AG04449 (cell line): Measurements from ENCODE around the gene CD79B.

ENCODE experiments used
- CTCF ChIA-PET: fragments of 350-600 bp; formaldehyde crosslinking; extraction: SDS; loops from one replicate; lab custom pipeline; 2021; ENCODE audit warnings: antibody characterized with exemption; lab: Yijun Ruan, JAX
- POLR2A ChIA-PET: fragments of 400-600, 350-600 bp; formaldehyde crosslinking; extraction: SDS; loops from one replicate; lab custom pipeline; 2020; ENCODE audit warnings: antibody characterized with exemption, inconsistent platforms; lab: Yijun Ruan, JAX
- DNase-seq: peaks from one replicate; pipeline ENCODE4 v3.0.0-alpha.2; 2010; ENCODE audit warnings: low read depth, low spot score
- H3K4me3 ChIP-seq: 2 replicates; pipeline ENCODE4 v1.5.1; 2011; ENCODE audit warnings: low read depth, mild to moderate bottlenecking, control low read depth, low read length
- CTCF ChIP-seq: IDR thresholded peaks from one replicate; pipeline ENCODE4 v1.5.1; 2011; ENCODE audit warnings: mild to moderate bottlenecking, moderate library complexity, low read length, control low read depth, inconsistent platforms; ENCODE audit not compliant: insufficient read depth; ENCODE audit errors: missing control alignments

Gene CD79B

DNA sequence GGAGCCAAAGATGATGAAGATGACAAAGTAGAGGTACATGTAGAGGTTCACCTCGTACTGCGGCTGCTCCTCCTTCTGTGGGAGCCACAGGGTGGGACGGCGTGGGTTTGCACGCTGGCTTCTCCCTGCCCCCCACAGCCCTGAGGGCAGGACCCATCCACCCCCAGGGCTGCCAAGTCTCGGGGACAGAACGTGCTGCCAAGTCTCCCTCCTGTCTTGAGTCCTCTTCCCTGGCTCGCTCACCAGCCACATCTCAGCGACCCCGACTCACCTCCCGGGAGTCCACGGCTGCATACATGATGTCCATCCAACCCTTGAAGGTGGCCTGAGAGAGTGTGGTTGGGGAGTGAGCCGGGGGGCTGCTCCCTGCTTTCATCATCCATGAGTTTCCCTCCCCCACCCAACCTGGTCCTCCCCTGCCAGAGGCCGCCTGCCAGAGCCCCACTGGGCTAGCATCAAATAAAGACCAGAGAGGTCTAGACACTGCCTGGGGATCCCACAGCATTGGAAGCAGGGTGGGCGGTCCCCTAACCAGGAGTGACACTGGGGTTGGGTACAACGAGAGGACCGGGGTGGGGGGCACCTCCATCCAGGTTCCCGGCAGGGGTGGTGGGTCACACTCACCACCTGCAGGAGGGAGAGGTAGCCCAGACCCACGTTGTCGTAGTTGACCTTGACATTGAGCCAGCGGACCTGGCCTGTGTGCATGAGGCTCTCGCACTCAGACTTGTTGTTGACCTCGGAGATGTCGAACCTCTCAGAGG lies 12.8 kb upstream of the CD79B start:
- TF ChIP-seq CTCF: no peak
- no peak for DNase-seq
- POLR2A ChIA-PET: no interaction called here
- CTCF ChIA-PET: interaction anchor here (1.7 to 3.0 kb wide), 5 partner anchors 12 to 189 kb away, joined by 6 to 53 read pairs (median 42); partner anchors contain the start of genes GH1 and PRR29
- no peak overlapping the region for H3K4me3 ChIP-seq

GRCh38 chr17:63943745-63944144 lies 11.6 kb upstream of the CD79B start:
- no peak for TF ChIP-seq CTCF
- ChIA-PET POLR2A (no interaction called here), CTCF (interaction anchor here (0.7 kb wide), 1 partner anchor 56 kb away, joined by 3 read pairs; no protein-coding TSS in a partner anchor)
- no peak for DNase-seq
- H3K4me3 ChIP-seq: no peak overlapping the region

DNA sequence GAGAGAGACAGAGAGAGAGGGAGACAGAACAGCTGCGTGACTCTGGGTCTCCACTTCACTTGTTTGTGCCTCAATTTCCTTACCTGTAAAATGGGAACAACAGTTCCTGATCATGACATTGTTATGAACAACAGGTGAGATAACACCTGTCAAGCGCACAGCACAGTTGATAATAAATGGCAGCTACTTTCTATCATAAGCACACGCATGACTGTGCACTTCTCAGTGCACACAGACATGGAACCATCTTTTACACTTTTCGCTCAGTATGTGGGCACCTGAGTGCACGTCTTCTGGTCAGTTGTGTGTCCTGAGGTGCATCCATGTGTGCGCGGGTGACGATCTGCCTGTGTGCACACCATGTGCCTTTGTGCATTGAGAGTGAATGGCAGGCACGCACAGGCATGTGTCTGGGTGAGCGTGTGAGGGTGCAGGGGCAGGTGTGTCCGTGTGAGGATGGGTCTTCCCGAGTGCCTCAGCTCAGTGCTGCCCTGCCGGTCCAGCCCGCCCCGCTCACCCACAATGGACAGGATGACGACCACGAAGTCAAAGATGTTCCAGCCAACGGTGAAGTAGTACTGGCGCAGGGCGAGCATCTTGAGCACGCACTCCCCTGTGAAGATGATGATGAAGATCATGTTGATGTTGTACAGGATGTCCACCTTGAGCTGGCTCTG lies 10.3 kb upstream of the CD79B start:
- CTCF ChIA-PET: interaction anchor here (1.1 to 1.4 kb wide), 2 partner anchors 8 to 38 kb away, joined by 3 to 5 read pairs; no protein-coding TSS in a partner anchor
- no peak for DNase-seq
- H3K4me3 ChIP-seq: no peak overlapping the region
- POLR2A ChIA-PET: no interaction called here
- no peak for TF ChIP-seq CTCF

DNA sequence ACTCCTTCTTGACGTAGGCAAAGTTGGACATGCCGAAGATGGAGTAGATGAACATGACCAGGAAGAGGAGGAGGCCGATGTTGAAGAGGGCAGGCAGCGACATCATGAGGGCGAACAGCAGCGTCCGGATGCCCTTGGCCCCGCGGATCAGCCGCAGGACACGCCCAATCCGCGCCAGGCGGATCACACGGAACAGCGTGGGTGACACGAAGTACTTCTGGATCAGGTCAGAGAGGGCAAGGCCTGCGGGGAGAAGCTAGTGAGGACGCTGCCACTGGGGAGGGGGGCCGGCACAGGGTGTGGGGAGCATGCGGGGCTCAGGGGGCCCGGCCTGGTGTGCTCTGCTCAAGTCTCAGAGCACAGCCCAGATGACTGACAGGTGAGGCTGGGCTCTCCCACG lies 9.6 kb upstream of the CD79B start:
- no peak for DNase-seq
- H3K4me3 ChIP-seq: no peak overlapping the region
- TF ChIP-seq CTCF: no peak
- ChIA-PET POLR2A (no interaction called here), CTCF (interaction anchor here (1.1 to 1.4 kb wide), 2 partner anchors 9 to 37 kb away, joined by 3 to 5 read pairs; no protein-coding TSS in a partner anchor)

GRCh38 chr17:63941162-63941561 lies 9.0 kb upstream of the CD79B start:
- DNase-seq: no peak
- ChIA-PET POLR2A (no interaction called here), CTCF (interaction anchor here (1.1 to 1.4 kb wide), 2 partner anchors 10 to 37 kb away, joined by 3 to 5 read pairs; no protein-coding TSS in a partner anchor)
- TF ChIP-seq CTCF: no peak
- H3K4me3 ChIP-seq: no peak overlapping the region

DNA sequence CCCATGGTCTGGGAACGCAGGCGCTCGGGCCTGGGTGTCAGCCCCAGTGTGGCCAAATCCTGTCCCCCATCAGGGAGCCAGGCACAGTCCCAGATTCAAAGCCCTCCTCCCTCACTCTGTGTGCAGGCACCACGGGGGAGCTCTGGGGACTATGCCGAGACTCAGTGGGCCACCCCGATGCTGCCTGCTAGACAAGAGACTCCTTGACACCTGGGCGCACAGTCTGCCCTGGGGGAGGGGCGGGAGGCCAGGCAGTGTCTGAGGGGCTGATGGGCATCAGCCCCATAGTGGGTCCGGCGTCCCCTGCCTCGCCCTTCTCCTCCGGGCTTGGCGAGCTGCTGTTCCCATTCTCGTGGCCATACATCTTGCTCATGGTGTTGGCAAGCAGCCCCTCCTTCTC lies 8.5 kb upstream of the CD79B start:
- TF ChIP-seq CTCF: no peak
- CTCF ChIA-PET: interaction anchor here (0.7 to 1.4 kb wide), 4 partner anchors 21 to 89 kb away, joined by 3 to 6 read pairs (median 3); partner anchors contain the start of gene CSHL1
- H3K4me3 ChIP-seq: no peak overlapping the region
- POLR2A ChIA-PET: no interaction called here
- no peak for DNase-seq
